Kidney (tissue), 22 donors: ENCODE measurements around the gene GDF15. TPM values are rescaled to one million over a fixed set of nuclear protein-coding genes. Genes with fewer than 3 reads are reported as not detected.

Experiments
- DNase-seq, 5 donors: peaks; one replicate each; pipeline ENCODE4 v3.0.0-alpha.2; 2013 to 2020
- FAIRE-seq: peaks from 2 replicates; lab custom pipeline; 2012; peaks lifted over from hg19 to GRCh38; lab: Jason Lieb, UNC
- H3K27ac ChIP-seq, 2 donors: one replicate each; pipeline ENCODE4 v1.7.0; 2013; ENCODE audit warnings: low read depth in 2 of 2, low read length in 2 of 2, inconsistent platforms in 1 of 2
- H3K27me3 ChIP-seq: one replicate; pipeline ENCODE4 v1.7.1; 2013; ENCODE audit warnings: low read length, inconsistent platforms; ENCODE audit not compliant: control insufficient read depth, insufficient read depth
- H3K36me3 ChIP-seq, 3 donors: one replicate each; pipeline versions ENCODE4 v1.7.0 to v1.7.1; 2013; ENCODE audit warnings: low read length in 3 of 3, control low read depth in 1 of 3, inconsistent platforms in 1 of 3; ENCODE audit not compliant: insufficient read depth in 3 of 3, control insufficient read depth in 2 of 3
- H3K4me1 ChIP-seq, 3 donors: one replicate each; pipeline versions ENCODE4 v1.7.0 to v1.7.1; 2013; ENCODE audit warnings: low read length in 3 of 3, inconsistent platforms in 1 of 3, low read depth in 1 of 3; ENCODE audit not compliant: control insufficient read depth in 2 of 3, insufficient read depth in 2 of 3
- H3K4me3 ChIP-seq, 3 donors: one replicate each; pipeline versions ENCODE4 v1.7.0 to v1.8.1; 2013; ENCODE audit warnings: low read length in 3 of 3, control low read depth in 1 of 3, inconsistent platforms in 1 of 3
- H3K9ac ChIP-seq, 3 donors: one replicate each; pipeline versions ENCODE4 v1.7.0 to v1.7.1; 2013; ENCODE audit warnings: low read length in 3 of 3, control low read depth in 1 of 3, inconsistent platforms in 1 of 3
- H3K9me3 ChIP-seq, 3 donors: one replicate each; pipeline versions ENCODE4 v1.7.0 to v1.7.1; 2013; ENCODE audit warnings: low read length in 3 of 3, control low read depth in 1 of 3, inconsistent platforms in 1 of 3; ENCODE audit not compliant: control insufficient read depth in 2 of 3, insufficient read depth in 1 of 3
- intact Hi-C: fragments of 100-400 bp; cut with DNase I; formaldehyde crosslinking; loops from one replicate; pipeline ENCODE4 v1.11.1; 2022
- long read RNA-seq, 10 donors: library from polyadenylated mRNA in 1 of 10; unstranded in 1 of 10; transcript quantifications; one replicate each; pipeline ENCODE4 v2.0.0 and lab custom pipeline, GENCODE V29; 2021 to 2026
- polyA plus RNA-seq: library from polyadenylated mRNA; stranded (reverse); fragments of 350-450 nt; fragmentation: Illumina TruSeq; extraction: RNeasy Lipid Tissue Mini Kit (QIAGEN cat#74804); gene quantifications from one replicate; pipeline ENCODE4 v1.2.3, GENCODE V29; 2014; ENCODE audit warnings: low read depth, low replicate concordance; ENCODE audit not compliant: insufficient read depth
- total RNA-seq: library from RNA; stranded (reverse); fragmentation: NEBNext Ultra II Directional; extraction: Animal tissue kit (Norgen Biotek cat#: 25700); gene quantifications from one replicate; pipeline ENCODE4 v1.2.1, GENCODE V29; 2021
- TF ChIP-seq, protein P1 (sequence below): IDR thresholded peaks from 3 replicates; pipeline ENCODE4 v1.5.1; 2012; ENCODE audit warnings: mild to moderate bottlenecking, moderate library complexity, borderline replicate concordance; ENCODE audit not compliant: insufficient read depth; ENCODE audit errors: extremely low read depth
- donor health status: control.
- donor health status: control.
- donor health status: control.
- donor health status: control.
- donor health status: control.
- donor health status: DM: yes; HTN: yes; CAD: no.
- donor health status: Normal renal cell carcinoma (clear cell type).

Gene GDF15, protein sequence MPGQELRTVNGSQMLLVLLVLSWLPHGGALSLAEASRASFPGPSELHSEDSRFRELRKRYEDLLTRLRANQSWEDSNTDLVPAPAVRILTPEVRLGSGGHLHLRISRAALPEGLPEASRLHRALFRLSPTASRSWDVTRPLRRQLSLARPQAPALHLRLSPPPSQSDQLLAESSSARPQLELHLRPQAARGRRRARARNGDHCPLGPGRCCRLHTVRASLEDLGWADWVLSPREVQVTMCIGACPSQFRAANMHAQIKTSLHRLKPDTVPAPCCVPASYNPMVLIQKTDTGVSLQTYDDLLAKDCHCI
- total RNA-seq (51.2 TPM), polyA plus RNA-seq (154 TPM)
- long read RNA-seq, donor 1 = 0 reads
- long read RNA-seq, donor 2, transcript GDF15-201 (2 exons, 1,200 nt) = major isoform, 5 of 12 reads
- long read RNA-seq, donor 2, partial matches to known transcripts = 7 of 12 reads
- long read RNA-seq, donor 2, other reads (novel, unspliced or antisense) = 0 of 12 reads
- long read RNA-seq, donor 3, transcript GDF15-201 (2 exons, 1,200 nt) = major isoform, 5 of 5 reads
- long read RNA-seq, donor 3, partial matches to known transcripts = 0 of 5 reads
- long read RNA-seq, donor 3, other reads (novel, unspliced or antisense) = 0 of 5 reads
- long read RNA-seq, donor 4 = 0 reads
- long read RNA-seq, donor 5 = 0 reads
- long read RNA-seq, donor 6, partial matches to known transcripts = 0 of 1 reads
- long read RNA-seq, donor 6, other reads (novel, unspliced or antisense) = 0 of 1 reads
- long read RNA-seq, donor 7, transcript GDF15-201 (2 exons, 1,200 nt) = major isoform, 18 of 28 reads
- long read RNA-seq, donor 7, partial matches to known transcripts = 0 of 28 reads
- long read RNA-seq, donor 7, other reads (novel, unspliced or antisense) = 10 of 28 reads
- long read RNA-seq, donor 8, partial matches to known transcripts = 0 of 3 reads
- long read RNA-seq, donor 8, other reads (novel, unspliced or antisense) = 0 of 3 reads
- long read RNA-seq, donor 9 = 0 reads
- long read RNA-seq, donor 10, transcript GDF15-201 (2 exons, 1,200 nt) = major isoform, 10 of 11 reads
- long read RNA-seq, donor 10, partial matches to known transcripts = 0 of 11 reads
- long read RNA-seq, donor 10, other reads (novel, unspliced or antisense) = 0 of 11 reads

DNA sequence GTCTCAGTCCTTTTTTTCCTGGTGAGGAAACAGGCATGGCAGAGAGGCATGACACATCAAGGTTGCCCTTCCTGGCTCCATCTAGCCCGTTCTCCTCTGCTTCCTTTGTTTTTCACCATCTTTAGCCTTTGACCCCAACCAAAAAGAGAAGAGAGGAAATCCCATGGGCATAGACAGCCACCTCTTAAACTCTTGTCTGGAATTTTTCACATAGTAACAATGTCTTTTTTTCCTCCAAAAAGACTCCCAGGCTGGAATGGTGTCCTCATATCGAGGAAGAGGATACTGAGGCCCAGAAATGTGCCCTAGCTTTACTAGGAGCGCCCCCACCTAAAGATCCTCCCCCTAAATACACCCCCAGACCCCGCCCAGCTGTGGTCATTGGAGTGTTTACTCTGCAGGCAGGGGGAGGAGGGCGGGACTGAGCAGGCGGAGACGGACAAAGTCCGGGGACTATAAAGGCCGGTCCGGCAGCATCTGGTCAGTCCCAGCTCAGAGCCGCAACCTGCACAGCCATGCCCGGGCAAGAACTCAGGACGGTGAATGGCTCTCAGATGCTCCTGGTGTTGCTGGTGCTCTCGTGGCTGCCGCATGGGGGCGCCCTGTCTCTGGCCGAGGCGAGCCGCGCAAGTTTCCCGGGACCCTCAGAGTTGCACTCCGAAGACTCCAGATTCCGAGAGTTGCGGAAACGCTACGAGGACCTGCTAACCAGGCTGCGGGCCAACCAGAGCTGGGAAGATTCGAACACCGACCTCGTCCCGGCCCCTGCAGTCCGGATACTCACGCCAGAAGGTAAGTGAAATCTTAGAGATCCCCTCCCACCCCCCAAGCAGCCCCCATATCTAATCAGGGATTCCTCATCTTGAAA lies at the start of gene GDF15:
Gene GDF15, plus strand, starts transcription at position 484 of the 868 bp plus-strand sequence. Its CDS starts 32 bp downstream, at position 516.
- intact Hi-C loops = no loop called here
- DNase-seq (peak in 4 of 5 donors; percentile 63 to 97 (median 80)), FAIRE-seq (no peak)
- peaks cover 0 to 16% (median 11%) of the 10 kb centered on the region in 3 donors for H3K4me1 ChIP-seq
- H3K9me3 ChIP-seq = no peaks in the 10 kb centered on the region
- TF ChIP-seq, protein P1, sequence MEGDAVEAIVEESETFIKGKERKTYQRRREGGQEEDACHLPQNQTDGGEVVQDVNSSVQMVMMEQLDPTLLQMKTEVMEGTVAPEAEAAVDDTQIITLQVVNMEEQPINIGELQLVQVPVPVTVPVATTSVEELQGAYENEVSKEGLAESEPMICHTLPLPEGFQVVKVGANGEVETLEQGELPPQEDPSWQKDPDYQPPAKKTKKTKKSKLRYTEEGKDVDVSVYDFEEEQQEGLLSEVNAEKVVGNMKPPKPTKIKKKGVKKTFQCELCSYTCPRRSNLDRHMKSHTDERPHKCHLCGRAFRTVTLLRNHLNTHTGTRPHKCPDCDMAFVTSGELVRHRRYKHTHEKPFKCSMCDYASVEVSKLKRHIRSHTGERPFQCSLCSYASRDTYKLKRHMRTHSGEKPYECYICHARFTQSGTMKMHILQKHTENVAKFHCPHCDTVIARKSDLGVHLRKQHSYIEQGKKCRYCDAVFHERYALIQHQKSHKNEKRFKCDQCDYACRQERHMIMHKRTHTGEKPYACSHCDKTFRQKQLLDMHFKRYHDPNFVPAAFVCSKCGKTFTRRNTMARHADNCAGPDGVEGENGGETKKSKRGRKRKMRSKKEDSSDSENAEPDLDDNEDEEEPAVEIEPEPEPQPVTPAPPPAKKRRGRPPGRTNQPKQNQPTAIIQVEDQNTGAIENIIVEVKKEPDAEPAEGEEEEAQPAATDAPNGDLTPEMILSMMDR = peak; percentile 71
- peak within 1 kb of the TSS in 2 of 3 donors; percentile 45 to 92 for H3K9ac ChIP-seq
- peak within 1 kb of the TSS; percentile 95 to 98 for H3K27ac ChIP-seq
- peak within 1 kb of the TSS in 2 of 3 donors; percentile 76 to 83 for H3K4me3 ChIP-seq
- no peaks in the 10 kb centered on the region for H3K27me3 ChIP-seq
- H3K36me3 ChIP-seq = peaks cover 0 to 3% (median 2%) of the 10 kb centered on the region in 3 donors

DNA sequence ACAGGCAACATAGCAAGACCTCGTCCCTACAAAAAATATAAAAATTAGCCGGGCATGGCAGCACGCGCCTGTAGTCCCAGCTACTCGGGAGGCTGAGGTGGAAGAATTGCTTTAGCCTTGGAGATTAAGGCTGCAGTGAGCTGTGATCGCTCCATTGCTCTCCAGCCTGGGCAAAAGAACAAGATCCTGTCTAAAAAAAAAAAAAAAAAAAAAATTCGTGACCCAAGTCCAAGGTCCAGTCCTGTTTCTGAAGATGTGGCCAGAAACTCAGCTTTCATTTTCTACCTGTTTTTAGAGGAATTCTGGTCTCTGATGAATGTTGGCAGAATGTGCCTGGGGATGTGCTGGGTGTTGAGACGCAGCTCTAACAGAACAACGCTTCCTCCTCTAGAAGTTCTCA lies 47.4 kb upstream of the GDF15 start:
- no peak for FAIRE-seq
- no peaks in the 10 kb centered on the region for H3K27me3 ChIP-seq
- TF ChIP-seq, protein P1 = no peak
- no peaks in the 10 kb centered on the region for H3K9me3 ChIP-seq
- peaks cover 0 to 22% (median 16%) of the 10 kb centered on the region in 3 donors for H3K4me1 ChIP-seq
- intact Hi-C loops = no loop called here
- H3K4me3 ChIP-seq = no peak overlapping the region
- DNase-seq = peak in 1 of 5 donors; percentile 27
- peak overlapping the region in 1 of 3 donors; percentile 41 for H3K9ac ChIP-seq
- peak overlapping the region; percentile 60 to 74 for H3K27ac ChIP-seq
- H3K36me3 ChIP-seq = no peaks in the 10 kb centered on the region

DNA sequence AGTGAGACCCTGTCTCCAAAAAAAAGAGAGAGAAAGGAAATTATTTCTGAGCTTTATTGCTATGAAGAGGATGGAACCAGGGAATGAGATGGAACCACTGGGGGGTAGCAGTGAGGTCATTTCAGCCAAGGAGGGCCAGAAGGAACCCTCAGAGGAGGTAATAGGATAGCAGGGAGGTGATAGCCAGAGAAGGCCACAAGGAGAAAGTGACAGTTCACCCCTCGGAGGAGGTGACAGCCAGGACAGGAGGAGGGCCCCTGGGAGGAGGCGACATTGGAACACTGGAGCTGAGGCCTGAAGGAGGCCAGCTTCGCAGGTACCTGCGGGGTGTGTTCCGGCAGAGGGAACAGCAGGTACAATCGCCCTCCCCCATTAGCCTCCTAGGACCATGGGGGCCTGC lies 46.2 kb upstream of the GDF15 start:
- intact Hi-C loops = loop anchor here (10.0 kb wide), 1 partner anchor 65 kb away; no protein-coding TSS in a partner anchor
- TF ChIP-seq, protein P1 = no peak
- Histone ChIP-seq H3K4me1 (peaks cover 0 to 18% (median 16%) of the 10 kb centered on the region in 3 donors), H3K9me3 (no peaks in the 10 kb centered on the region), H3K27me3 (no peaks in the 10 kb centered on the region), H3K27ac (peak overlapping the region; percentile 13 to 63), H3K4me3 (peak overlapping the region in 2 of 3 donors; percentile 65 to 78), H3K36me3 (no peaks in the 10 kb centered on the region), H3K9ac (peak overlapping the region in 1 of 3 donors; percentile 55)
- DNase-seq (peak in 1 of 5 donors; percentile 44), FAIRE-seq (no peak)
